ENCODE data around the gene HERC3. TPM values are rescaled to one million over a fixed set of nuclear protein-coding genes. Genes with fewer than 3 reads are reported as not detected.
A peak's percentile ranks its signal among the peaks of the same experiment; 100 is the strongest.

The HERC3 gene
- total RNA-seq, 4 donors from 2014 or later, result 45.0 to 60.7 (median 51.9) TPM

GRCh38 chr4:88745175-88745574 lies 152.9 kb downstream of the HERC3 start:
- 60% methylated on average over 1 of the region's 1 CpG; no CpG with 5 or more reads in 1 of the 2 donors for WGBS, 2 donors (ENCODE audit: low coverage in 1 of 2)
- Histone ChIP-seq H3K4me1 (peaks cover 7 to 51% (median 23%) of the 10 kb centered on the region in 3 donors), H3K27ac (peak overlapping the region; percentile 31 to 79 (median 68)), H3K27me3 (no peaks in the 10 kb centered on the region), H3K36me3 (peaks cover 0 to 41% of the 10 kb centered on the region in 2 donors), H3K9me3 (no peaks in the 10 kb centered on the region), H3K4me3 (no peak overlapping the region)
- TF ChIP-seq POLR2AphosphoS5 (IDR thresholded peaks at IDR 0.05) (no peak), CTCF (IDR thresholded peaks at IDR 0.05) (no peak), POLR2A (IDR thresholded peaks at IDR 0.05) (no peak), EP300 (IDR thresholded peaks at IDR 0.05) (no peak)
- no peak for ATAC-seq

- H3K27ac ChIP-seq, result peak overlapping the region; percentile 31 to 79 (median 68)
- no peak overlapping the region for H3K4me3 ChIP-seq
- ATAC-seq, result peak; percentile 39
- no peaks in the 10 kb centered on the region for H3K9me3 ChIP-seq
- WGBS, 2 donors (ENCODE audit: low coverage in 1 of 2), result 40 to 45% methylated on average over 1 of the region's 1 CpG
- H3K4me1 ChIP-seq, result peaks cover 3 to 46% (median 23%) of the 10 kb centered on the region in 3 donors
- H3K36me3 ChIP-seq, result peaks cover 0 to 46% of the 10 kb centered on the region in 2 donors
- TF ChIP-seq CTCF (IDR thresholded peaks at IDR 0.05) (no peak), POLR2AphosphoS5 (IDR thresholded peaks at IDR 0.05) (no peak), EP300 (IDR thresholded peaks at IDR 0.05) (no peak), POLR2A (IDR thresholded peaks at IDR 0.05) (no peak)
- no peaks in the 10 kb centered on the region for H3K27me3 ChIP-seq
Measured at GRCh38 chr4:88745581-88746163, 153.4 kb downstream of the HERC3 start.

- Histone ChIP-seq H3K4me3 (no peak overlapping the region), H3K4me1 (peaks cover 3 to 40% (median 23%) of the 10 kb centered on the region in 3 donors), H3K27ac (peak overlapping the region; percentile 28 to 79 (median 68)), H3K27me3 (no peaks in the 10 kb centered on the region), H3K9me3 (no peaks in the 10 kb centered on the region), H3K36me3 (peaks cover 0 to 51% of the 10 kb centered on the region in 2 donors)
- TF ChIP-seq POLR2A (IDR thresholded peaks at IDR 0.05) (no peak), EP300 (IDR thresholded peaks at IDR 0.05) (no peak), CTCF (IDR thresholded peaks at IDR 0.05) (no peak), POLR2AphosphoS5 (IDR thresholded peaks at IDR 0.05) (no peak)
- WGBS, 2 donors (ENCODE audit: low coverage in 1 of 2), result 24 to 40% methylated on average over 4 to 5 of the region's 5 CpGs
- no peak for ATAC-seq
Measured at GRCh38 chr4:88746206-88746605, 153.9 kb downstream of the HERC3 start.

- peak overlapping the region in 1 of 4 donors; percentile 73 for H3K27ac ChIP-seq
- H3K4me3 ChIP-seq, result no peak overlapping the region
- no peaks in the 10 kb centered on the region for H3K9me3 ChIP-seq
- TF ChIP-seq POLR2A (IDR thresholded peaks at IDR 0.05) (no peak), POLR2AphosphoS5 (IDR thresholded peaks at IDR 0.05) (no peak), EP300 (IDR thresholded peaks at IDR 0.05) (no peak), CTCF (IDR thresholded peaks at IDR 0.05) (no peak)
- ATAC-seq, result no peak
- H3K36me3 ChIP-seq, result peaks cover 0 to 61% of the 10 kb centered on the region in 2 donors
- no peaks in the 10 kb centered on the region for H3K27me3 ChIP-seq
- H3K4me1 ChIP-seq, result peaks cover 3 to 40% (median 23%) of the 10 kb centered on the region in 3 donors
- WGBS, 2 donors (ENCODE audit: low coverage in 1 of 2), result 96 to 98% methylated on average over 5 to 7 of the region's 7 CpGs
Measured at GRCh38 chr4:88747351-88747750, 155.1 kb downstream of the HERC3 start.

- no peak for ATAC-seq
- no peak overlapping the region for H3K4me3 ChIP-seq
- TF ChIP-seq CTCF (IDR thresholded peaks at IDR 0.05) (no peak), POLR2A (IDR thresholded peaks at IDR 0.05) (no peak)
- H3K27ac ChIP-seq, result no peak overlapping the region
- 85 to 88% methylated on average over 7 to 8 of the region's 10 CpGs for WGBS, 2 donors (ENCODE audit: low coverage in 1 of 2)
- H3K4me1 ChIP-seq, result peaks cover under 1 to 21% (median 13%) of the 10 kb centered on the region in 3 donors
- no peaks in the 10 kb centered on the region for H3K27me3 ChIP-seq
- H3K9me3 ChIP-seq, result no peaks in the 10 kb centered on the region
- peaks cover 0 to 79% of the 10 kb centered on the region in 2 donors for H3K36me3 ChIP-seq
Measured at GRCh38 chr4:88750369-88750768, 158.1 kb downstream of the HERC3 start.

Data from gastroesophageal sphincter (tissue), 4 donors.